Parathyroid adenoma (tissue), 2 donors: ENCODE data around the gene CFAP61.

Source experiments
- H2AFZ ChIP-seq: fragments of 300-600 bp; sonication (generic); one replicate; pipeline ENCODE4 v1.7.0; 2017; ENCODE audit warnings: antibody characterized with exemption, mild to moderate bottlenecking
- H3K27ac ChIP-seq: fragments of 300-600 bp; sonication (generic); one replicate; pipeline ENCODE4 v1.7.0; 2017
- H3K27me3 ChIP-seq: fragments of 300-600 bp; sonication (generic); one replicate; pipeline ENCODE4 v1.7.0; 2017; ENCODE audit warnings: low read length; ENCODE audit not compliant: control insufficient read depth, insufficient read depth
- H3K36me3 ChIP-seq: fragments of 300-600 bp; sonication (generic); one replicate; pipeline ENCODE4 v1.7.0; 2017; ENCODE audit warnings: low read length; ENCODE audit not compliant: control insufficient read depth, insufficient read depth
- H3K4me1 ChIP-seq: fragments of 300-600 bp; sonication (generic); one replicate; pipeline ENCODE4 v1.7.0; 2017; ENCODE audit warnings: control low read depth
- H3K4me2 ChIP-seq: fragments of 300-600 bp; sonication (generic); one replicate; pipeline ENCODE4 v1.7.0; 2017; ENCODE audit warnings: low read length
- H3K4me3 ChIP-seq: fragments of 300-600 bp; sonication (generic); one replicate; pipeline ENCODE4 v1.7.0; 2017; ENCODE audit warnings: low read depth, low read length
- H3K79me2 ChIP-seq: fragments of 300-600 bp; sonication (generic); one replicate; pipeline ENCODE4 v1.7.0; 2017; ENCODE audit warnings: control low read depth
- H3K9ac ChIP-seq: fragments of 300-600 bp; sonication (generic); one replicate; pipeline ENCODE4 v1.7.0; 2017; ENCODE audit warnings: mild to moderate bottlenecking
- H3K9me3 ChIP-seq: fragments of 300-600 bp; sonication (generic); one replicate; pipeline ENCODE4 v1.7.0; 2017; ENCODE audit warnings: low read length; ENCODE audit not compliant: control insufficient read depth
- TF ChIP-seq, protein P1 (sequence below): fragments of 300-600 bp; sonication (generic); IDR thresholded peaks from one replicate; pipeline ENCODE4 v1.7.0; 2017; ENCODE audit warnings: antibody characterized with exemption, mild to moderate bottlenecking
- donor health status: primary hyperparathyroidism.

Gene CFAP61

DNA sequence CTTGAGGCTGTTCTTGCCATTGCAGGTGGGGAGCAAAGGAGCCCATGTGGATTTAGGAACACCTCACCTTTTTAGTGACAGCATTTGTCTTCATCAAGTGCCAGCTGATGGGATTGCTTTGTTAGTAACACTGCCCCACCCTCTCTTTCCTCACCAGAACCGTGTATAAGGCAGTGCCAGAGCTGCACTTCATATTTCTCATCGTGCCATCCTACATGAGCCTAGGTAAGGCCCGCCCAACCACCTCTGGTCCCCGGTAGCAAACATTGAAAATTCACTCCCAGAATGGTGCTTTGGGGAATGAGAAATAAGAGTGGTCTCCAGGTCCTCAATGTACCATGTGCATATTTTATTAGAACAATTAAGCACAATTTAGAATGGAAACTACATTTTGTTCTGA is 22.7 kb downstream of the CFAP61 start:
- H3K4me2 ChIP-seq: no peak overlapping the region
- no peaks in the 10 kb centered on the region for H3K36me3 ChIP-seq
- H2AFZ ChIP-seq: no peak overlapping the region
- no peak overlapping the region for H3K9ac ChIP-seq
- no peaks in the 10 kb centered on the region for H3K79me2 ChIP-seq
- H3K9me3 ChIP-seq: no peaks in the 10 kb centered on the region
- no peaks in the 10 kb centered on the region for H3K27me3 ChIP-seq
- no peaks in the 10 kb centered on the region for H3K4me1 ChIP-seq
- TF ChIP-seq, protein P1, sequence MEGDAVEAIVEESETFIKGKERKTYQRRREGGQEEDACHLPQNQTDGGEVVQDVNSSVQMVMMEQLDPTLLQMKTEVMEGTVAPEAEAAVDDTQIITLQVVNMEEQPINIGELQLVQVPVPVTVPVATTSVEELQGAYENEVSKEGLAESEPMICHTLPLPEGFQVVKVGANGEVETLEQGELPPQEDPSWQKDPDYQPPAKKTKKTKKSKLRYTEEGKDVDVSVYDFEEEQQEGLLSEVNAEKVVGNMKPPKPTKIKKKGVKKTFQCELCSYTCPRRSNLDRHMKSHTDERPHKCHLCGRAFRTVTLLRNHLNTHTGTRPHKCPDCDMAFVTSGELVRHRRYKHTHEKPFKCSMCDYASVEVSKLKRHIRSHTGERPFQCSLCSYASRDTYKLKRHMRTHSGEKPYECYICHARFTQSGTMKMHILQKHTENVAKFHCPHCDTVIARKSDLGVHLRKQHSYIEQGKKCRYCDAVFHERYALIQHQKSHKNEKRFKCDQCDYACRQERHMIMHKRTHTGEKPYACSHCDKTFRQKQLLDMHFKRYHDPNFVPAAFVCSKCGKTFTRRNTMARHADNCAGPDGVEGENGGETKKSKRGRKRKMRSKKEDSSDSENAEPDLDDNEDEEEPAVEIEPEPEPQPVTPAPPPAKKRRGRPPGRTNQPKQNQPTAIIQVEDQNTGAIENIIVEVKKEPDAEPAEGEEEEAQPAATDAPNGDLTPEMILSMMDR: no peak
- H3K27ac ChIP-seq: no peak overlapping the region
- H3K4me3 ChIP-seq: no peak overlapping the region

DNA sequence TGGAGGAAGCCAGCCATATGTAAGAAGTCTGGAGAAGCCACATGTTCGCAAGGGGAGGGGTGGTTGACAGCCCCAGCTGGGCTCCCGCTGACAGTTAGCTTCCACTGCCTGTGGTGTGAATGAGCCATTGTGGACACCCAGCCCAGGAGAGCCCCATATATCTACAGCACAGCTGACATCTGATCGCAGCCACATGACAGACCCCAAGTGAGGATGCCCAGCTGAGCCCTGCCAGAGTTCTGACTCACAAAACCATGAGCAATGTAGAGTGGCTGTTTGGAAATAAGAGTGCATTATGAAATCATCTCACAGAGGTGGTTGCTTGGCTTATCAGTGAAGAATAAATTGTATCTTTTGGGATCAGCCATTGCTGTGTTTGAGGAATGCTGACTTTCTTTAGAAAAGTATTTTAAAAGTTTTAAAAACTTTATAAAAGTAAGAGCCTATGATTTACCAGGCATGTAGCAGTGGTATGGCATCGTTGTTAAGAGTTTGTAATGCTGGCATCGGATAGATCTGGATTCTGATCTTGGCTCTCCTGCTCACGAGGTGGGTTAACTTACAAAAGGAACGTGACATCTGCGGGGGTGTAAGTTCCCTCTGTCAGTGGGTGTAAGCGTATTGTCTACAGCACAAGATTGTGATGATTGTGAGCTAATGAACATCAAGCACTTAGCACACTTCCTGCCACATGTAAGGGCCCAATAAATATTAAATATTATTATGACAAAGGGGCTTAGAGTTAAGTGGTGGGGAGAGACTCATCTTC is 24.1 kb downstream of the CFAP61 start:
- Histone ChIP-seq H3K27ac (no peak overlapping the region), H3K36me3 (no peaks in the 10 kb centered on the region), H3K27me3 (no peaks in the 10 kb centered on the region), H3K79me2 (no peaks in the 10 kb centered on the region), H3K4me1 (no peaks in the 10 kb centered on the region), H2AFZ (no peak overlapping the region), H3K9me3 (no peaks in the 10 kb centered on the region), H3K4me2 (no peak overlapping the region), H3K4me3 (no peak overlapping the region), H3K9ac (no peak overlapping the region)
- TF ChIP-seq, protein P1: no peak

DNA sequence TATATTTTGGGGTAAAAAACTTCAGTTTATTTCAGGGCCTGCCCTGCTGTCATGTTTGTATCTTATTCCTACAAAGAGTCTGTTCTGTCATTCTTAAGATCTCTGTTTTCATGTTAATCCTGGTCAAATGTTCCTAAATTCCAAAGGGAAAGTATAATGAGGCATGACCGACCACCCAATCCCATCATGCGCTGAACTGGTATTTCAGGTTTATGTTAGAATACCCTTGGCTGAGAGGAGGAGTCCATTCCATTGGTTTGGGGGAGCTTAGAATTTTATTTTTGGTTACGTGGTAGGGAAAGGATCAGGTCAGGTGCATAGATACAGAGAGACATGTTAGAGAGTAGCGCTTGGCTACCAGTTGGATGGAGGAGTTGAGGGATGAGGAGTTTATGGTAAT is 25.7 kb downstream of the CFAP61 start:
- Histone ChIP-seq H3K9ac (no peak overlapping the region), H3K4me2 (no peak overlapping the region), H3K27ac (no peak overlapping the region), H3K27me3 (no peaks in the 10 kb centered on the region), H3K4me3 (no peak overlapping the region), H3K36me3 (no peaks in the 10 kb centered on the region), H3K4me1 (no peaks in the 10 kb centered on the region), H3K79me2 (no peaks in the 10 kb centered on the region), H3K9me3 (no peaks in the 10 kb centered on the region), H2AFZ (no peak overlapping the region)
- TF ChIP-seq, protein P1: no peak

DNA sequence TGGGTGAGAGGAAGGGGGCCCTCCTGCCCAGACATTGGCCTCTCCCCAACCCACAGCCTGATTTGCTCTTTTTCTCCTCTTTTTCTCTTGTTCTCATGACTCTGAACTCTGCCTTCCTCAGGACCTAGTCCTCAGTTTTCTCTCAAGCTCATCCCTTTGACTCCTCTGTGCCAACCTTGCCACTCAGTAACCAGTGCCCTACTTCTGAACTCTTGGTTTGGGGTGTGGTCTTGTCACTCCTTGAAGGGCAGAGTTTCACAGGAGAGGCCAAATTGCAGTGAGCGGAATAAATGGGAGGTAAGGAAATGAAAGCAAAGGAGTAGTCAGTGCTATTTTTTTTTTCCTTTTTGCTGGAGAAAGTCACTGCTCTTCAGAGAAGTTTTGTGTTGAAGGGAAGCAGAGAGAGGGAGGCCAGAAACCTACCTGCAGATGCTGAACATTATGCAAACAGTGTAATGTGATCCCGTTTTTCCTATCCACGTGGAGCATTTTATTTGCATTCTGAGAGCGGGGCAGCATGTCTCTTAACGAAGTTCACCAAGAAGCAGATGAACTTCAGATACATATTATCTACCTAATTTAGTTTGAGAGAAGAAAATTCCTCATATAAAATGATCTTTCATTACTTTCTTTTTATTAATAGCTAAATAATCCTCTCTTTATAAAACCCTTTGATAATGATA is 26.9 kb downstream of the CFAP61 start:
- Histone ChIP-seq H3K4me1 (no peaks in the 10 kb centered on the region), H2AFZ (peak overlapping the region; percentile 71), H3K9me3 (no peaks in the 10 kb centered on the region), H3K27me3 (no peaks in the 10 kb centered on the region), H3K27ac (no peak overlapping the region), H3K9ac (no peak overlapping the region), H3K36me3 (no peaks in the 10 kb centered on the region), H3K4me2 (no peak overlapping the region), H3K79me2 (no peaks in the 10 kb centered on the region), H3K4me3 (no peak overlapping the region)
- TF ChIP-seq, protein P1: no peak
